GM08714 (cell line): ENCODE results near the gene KLHDC8A.

Experiments
- H3K4me3 ChIP-seq: fragments of 200-500 bp; sonication (Bioruptor generic); 2 replicates; pipeline ENCODE4 v1.5.1; 2014; ENCODE audit warnings: mild to moderate bottlenecking, low read length, inconsistent platforms
- ZNF274 ChIP-seq: IDR thresholded peaks from 2 replicates; pipeline ENCODE4 v1.6.1; 2012; ENCODE audit warnings: mild to moderate bottlenecking, low read depth, low read length

The KLHDC8A gene

DNA sequence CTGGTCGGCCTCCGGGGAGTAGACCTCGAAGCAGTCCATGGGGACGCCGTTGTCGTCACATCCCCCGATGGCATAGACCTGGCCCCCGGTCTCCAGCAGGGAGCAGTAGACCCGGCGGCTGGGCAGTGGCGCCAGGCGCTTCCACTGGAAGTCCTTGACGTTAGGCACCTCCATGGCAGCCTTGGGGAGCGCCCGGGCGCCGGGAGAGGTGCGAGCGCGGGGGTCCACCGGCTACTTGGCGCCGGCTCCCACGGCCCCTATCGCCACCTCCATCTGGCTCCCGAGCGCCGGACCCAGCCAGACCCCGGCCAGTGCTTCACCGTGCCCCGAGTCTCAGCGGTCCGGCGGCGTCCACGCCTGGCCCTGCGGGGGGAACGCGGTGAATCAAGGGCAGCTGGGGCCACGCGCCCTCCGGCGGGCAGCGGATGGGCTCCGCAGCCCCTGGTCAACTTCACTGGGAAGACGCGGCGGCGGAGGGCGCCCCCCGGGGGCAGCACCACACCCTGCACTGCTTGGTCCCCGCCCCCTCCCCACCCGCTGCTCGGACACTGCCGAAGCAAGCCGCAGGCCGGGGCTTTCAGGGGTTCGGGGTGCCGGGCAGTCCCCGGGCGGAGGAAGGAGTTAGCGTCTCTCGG is 13.2 kb downstream of the KLHDC8A start:
- no peak overlapping the region for H3K4me3 ChIP-seq
- TF ChIP-seq ZNF274, result no peak

DNA sequence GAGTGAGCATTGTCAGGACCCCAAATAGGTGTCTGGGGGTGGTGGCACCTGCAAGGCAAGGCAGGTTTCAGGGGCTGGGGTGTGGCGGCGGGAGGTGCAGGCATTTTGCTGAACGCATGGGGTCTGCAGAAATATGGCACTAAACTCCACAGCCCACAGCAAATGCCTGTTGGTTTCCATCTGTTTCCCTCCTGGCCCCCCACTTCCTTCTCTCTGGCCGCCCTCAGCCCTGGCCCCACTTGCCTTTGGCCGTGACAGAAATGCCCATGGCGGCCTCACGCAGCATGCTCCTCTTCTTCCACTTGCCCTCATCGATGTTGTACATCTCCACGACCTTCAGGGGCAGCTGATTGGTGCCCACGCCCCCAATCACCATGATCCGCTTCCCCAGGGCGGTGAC is 13.7 kb downstream of the KLHDC8A start:
- no peak for TF ChIP-seq ZNF274
- H3K4me3 ChIP-seq, result no peak overlapping the region

DNA sequence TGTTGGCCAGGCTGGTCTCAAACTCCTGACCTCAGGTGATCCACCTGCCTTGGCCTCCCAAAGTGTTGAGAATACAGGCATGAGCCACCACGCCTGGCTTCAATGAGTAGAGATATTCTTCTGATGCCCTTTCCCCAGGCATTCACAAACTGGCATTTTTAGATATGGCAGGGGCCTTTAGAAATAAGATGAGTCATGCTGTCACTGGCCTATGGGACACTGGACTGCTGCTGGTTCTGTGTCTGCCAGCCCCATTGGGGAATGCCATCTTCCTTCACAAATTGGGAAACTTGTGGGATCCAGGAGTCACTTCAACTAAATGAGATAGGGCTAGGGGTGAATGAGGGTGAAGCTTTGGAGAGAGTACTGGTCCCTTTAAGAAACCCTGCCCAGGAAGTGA is 16.0 kb downstream of the KLHDC8A start:
- no peak overlapping the region for H3K4me3 ChIP-seq
- no peak for TF ChIP-seq ZNF274

DNA sequence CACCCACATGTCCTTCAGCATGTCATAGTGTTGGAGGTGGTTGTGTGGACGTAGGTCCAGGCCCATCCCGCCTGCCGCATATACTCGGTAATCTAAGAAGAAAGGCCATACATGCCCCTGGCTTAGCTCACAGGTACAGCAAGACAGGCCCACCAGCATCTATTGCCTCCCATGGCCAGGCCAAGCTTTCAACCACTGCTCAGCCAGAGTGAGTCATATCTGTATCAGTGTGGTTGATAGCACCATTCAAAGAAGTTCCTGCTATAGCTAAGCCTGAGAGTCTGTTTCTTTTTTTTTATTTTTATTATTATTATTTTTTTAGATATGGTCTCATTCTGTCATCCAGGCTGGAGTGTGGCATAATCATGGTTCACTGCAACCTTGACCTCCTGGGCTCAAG is 17.0 kb downstream of the KLHDC8A start:
- no peak overlapping the region for H3K4me3 ChIP-seq
- no peak for TF ChIP-seq ZNF274

DNA sequence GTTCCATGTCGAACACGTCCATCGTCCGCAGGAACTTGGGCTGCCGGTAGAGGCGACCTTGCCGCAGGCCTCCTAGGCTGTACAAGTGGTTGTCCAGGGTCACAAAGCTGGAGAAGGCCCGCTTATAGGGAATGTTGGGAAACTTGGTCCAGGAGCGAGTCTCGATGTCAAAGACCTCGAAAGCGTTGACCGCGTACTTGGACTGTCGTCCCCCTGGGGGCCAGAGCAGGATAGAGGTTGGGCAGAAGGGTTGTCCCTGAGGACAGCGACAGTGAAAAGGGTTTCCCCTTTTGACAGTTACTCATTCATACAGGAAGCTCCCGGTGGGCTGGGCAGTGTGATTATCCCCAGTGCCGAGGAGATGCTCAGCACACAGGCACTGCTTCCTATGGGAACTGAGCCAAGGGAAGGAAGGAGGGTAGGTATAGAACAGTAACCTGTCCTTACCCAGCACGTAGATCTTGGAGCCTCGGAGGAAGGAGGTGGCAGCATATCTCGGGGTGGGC is 17.5 kb downstream of the KLHDC8A start:
- TF ChIP-seq ZNF274, result no peak
- no peak overlapping the region for H3K4me3 ChIP-seq

DNA sequence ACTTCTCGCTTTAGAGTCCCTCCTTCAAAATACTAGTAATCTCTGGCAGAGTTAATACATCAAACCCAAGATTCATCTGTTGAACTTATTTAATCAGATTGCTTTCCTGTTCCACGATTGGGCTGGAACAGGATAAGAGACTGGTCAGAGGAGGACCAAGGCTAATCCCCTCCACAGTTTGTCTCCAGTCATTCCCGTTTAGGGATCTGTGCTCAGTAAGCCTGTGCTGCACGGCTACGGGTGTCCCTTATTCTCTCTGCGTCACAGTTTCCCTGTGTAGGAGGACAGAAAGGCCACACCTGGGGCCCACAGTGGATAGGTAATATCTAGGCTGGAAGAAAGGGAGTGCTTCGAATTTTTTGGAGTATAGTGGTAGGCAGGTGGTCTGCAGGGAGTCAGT is 18.7 kb downstream of the KLHDC8A start:
- no peak overlapping the region for H3K4me3 ChIP-seq
- no peak for TF ChIP-seq ZNF274

DNA sequence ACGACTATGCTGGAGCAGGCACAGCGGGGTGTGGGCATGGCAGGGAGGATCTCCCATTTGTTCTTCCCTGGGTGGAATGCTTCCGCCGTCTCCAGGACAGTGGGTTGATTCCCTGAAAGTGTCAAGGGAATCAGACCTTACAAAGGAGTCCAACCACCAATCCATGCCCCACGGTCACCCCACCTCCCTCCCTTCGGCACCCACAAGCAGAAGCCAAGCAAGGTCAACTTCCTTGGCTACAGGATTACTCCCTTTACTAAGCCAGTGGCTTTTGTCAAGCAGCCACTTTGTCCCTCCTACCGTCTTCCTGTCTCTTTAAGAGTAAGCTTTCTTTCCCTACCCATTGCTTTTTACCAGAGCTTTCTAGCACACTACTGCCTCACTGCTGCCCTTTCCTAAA is 19.2 kb downstream of the KLHDC8A start:
- no peak for TF ChIP-seq ZNF274
- no peak overlapping the region for H3K4me3 ChIP-seq

DNA sequence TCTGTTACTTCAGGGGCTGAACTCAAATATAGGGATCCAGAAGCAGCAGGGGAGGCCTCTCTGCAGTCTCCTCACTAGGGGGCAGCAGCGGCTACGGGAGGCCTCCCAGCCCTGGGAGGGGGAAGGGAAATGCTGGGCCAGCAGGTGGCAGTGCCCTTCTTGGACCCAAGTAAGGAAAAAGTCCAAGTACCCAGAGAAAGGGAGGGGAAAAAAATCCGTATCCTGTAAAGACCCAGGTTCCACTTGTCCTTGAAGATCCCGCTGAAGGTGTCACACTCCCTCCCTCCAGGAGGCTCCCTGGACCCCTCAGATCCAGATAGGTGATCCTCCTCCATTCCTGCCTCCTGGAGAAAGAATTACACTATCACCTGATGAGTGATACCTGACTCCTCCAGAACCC is 21.0 kb downstream of the KLHDC8A start:
- no peak overlapping the region for H3K4me3 ChIP-seq
- no peak for TF ChIP-seq ZNF274

DNA sequence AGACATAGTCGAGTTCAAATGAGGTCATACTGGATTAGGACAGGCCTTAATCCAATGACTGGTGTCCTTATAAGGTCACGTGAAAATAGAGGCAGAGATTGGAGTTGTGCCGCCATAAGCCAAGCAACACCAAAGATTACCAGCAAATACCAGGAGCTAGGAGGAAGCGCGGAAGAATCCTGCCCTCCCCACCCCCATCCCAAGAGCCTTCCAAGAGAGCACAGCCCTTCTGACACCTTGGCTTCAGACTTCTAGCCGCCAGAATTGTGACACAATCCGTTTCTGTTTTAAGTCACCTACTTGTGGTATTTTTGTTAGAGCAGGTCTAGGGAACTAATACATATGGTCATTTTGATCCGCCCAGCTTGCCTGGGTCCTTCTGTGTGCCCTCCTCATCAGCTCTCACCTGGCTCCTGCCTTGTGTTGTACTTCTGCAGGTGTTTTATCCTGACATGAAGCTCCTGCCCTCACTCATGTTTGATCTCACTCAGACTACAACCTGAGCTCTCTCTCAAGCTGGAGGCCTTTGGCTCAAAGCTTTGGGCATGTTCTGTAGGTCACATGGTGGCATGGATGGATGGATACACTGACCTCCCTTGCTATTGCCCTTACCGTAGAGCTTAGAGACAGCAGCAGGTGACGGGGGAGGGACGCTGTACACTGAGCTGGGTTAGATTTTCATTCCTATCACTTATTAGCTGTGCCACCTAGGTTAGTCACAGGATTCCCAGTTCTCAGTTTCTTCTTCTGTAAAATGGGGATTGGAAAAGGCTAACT is 24.5 kb downstream of the KLHDC8A start:
- H3K4me3 ChIP-seq, result no peak overlapping the region
- no peak for TF ChIP-seq ZNF274

DNA sequence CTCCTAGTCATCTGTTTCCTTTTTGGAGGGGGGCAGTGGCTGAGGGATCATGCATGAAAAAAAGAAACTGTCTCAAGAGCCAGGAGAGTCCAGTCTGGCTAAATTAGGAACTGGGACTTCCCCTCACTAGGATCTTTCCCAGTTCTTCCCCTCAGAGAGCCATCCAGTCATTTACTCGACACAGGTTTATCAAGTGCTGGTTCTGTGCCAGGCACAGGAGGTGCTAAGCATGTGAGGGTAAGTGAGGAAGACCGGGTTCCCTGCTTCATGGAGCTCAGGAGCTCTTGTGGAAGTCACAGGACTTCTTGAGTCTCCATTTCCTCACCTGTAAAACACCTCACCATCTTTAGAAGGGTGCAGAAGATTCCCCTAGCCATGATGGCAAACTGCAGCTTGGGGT is 26.6 kb downstream of the KLHDC8A start:
- H3K4me3 ChIP-seq, result no peak overlapping the region
- TF ChIP-seq ZNF274, result no peak

DNA sequence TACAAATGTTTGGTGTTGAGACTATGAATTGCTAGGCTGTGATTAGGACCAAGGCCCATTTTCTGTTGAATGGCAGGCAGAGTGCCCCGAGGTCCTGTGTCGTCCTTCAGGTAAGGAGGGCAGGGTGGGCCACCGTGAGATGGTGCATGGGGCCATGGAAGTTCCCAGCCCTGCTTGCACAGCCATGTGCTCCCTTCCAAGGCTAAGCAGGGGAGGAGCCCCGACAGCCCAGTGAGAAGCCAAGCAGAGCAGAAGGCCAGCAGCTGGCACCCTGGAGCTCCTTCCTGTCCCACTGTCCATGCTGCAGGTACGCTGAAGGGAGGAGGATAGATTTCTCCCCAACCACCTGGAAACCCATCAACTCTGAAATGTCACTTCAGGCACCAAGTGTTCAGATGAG is 27.0 kb downstream of the KLHDC8A start:
- no peak for TF ChIP-seq ZNF274
- no peak overlapping the region for H3K4me3 ChIP-seq

DNA sequence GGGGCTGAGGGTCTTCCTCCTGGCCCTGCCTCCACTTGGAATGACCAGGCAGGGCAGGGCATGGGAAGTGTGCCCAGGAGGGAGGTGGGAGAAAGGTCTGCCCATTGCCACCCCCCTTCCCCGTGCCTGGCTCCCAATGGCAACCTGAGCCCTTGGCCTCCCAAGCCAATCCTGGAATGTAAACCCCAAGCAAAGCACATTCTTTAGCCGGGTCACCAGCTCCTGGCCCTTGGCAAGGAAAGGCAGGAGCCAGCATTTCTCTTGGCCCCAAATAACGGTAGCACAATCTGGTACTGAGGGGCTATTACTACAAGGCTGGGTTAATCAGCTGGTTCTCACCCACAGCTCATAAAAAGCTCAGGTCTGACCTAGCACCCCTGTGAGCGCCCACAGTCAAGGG is 28.2 kb downstream of the KLHDC8A start:
- no peak overlapping the region for H3K4me3 ChIP-seq
- no peak for TF ChIP-seq ZNF274

DNA sequence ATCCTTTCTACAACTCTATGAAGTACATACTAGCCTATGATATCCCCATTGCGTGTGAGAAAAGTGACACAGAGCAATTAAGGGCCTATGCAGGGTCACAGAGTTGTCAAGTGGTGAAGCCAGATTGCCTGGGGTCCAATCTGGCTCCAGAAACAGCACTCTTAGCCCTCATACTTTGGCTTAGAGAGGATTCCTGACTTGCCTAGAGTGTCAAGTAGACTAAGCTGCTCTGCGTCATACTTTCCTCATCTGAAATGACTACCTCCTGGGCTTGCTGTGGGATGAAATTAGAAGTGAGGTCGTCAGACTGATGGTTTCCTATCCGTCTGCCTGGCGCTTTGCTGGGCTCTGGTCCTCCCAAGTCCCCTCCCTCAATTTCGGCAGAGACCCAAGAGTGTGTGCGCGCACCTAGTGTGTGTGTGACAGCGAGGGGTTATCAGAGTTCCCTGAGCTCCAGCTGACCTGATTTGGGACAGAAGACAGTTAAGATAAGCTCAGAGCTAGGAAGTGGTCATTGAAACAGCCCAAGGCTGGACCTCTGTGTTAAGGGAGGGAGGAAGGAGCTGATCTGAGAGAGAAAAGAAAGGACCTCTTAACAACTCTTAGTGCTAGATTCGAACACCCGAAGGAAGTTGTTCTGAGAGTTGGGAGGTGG is 29.8 kb downstream of the KLHDC8A start:
- TF ChIP-seq ZNF274, result no peak
- no peak overlapping the region for H3K4me3 ChIP-seq

DNA sequence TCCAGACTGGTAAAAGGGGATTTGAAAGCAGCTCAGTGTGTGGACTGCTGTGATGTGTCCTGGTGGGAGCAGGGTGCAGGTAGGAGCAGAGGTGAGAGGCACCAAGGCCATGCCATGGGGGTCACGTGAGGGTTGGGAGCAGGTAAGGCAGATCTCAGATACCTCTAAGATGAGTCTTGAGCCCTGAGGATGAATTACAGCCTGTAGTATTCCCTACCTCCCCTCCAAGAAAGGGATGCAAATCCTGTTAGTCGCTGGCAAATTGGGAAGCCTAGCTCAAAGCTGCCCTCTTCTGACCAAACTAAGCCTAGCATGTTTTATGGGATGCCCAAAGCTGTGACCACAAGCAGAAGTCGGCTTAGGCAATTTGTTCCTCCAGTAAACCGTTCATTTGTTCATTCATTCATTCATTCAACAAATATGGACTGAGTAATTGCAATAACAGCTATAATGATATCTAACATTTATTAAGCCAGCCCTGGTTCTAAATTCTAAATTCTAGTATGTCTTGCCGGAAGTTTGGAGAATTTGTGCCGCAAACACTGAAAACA is 31.3 kb downstream of the KLHDC8A start:
- TF ChIP-seq ZNF274, result no peak
- no peak overlapping the region for H3K4me3 ChIP-seq

DNA sequence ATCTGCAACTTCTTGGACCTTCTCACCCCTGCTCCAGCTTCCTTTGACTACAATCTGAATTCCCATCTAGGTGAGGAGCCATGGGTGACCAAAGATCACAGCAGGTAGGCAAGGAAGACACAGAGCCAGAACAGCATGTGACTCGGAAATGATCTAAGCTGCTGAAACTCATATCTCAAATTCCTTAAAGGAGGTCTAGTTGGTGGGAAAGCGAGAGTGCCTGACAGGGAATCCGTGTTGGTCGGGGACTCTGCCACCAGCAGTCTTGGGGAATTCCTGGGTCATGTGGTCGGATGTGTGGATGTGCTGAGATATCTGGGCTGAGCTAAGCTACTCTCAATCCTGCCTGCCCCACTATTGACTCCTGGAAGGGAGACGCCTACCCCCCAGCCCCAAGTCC is 31.9 kb downstream of the KLHDC8A start:
- TF ChIP-seq ZNF274, result no peak
- no peak overlapping the region for H3K4me3 ChIP-seq
